ENCODE results near the gene DRD2.

Gene DRD2

GRCh38 chr11:113411536-113411935 lies 63.7 kb downstream of the DRD2 start:
- no peak for TF ChIP-seq CTCF (IDR thresholded peaks at IDR 0.05)
- no peak overlapping the region for H3K27ac ChIP-seq
- no peak for DNase-seq (ENCODE audit: low spot score)
- H3K4me3 ChIP-seq: no peak overlapping the region

DNA sequence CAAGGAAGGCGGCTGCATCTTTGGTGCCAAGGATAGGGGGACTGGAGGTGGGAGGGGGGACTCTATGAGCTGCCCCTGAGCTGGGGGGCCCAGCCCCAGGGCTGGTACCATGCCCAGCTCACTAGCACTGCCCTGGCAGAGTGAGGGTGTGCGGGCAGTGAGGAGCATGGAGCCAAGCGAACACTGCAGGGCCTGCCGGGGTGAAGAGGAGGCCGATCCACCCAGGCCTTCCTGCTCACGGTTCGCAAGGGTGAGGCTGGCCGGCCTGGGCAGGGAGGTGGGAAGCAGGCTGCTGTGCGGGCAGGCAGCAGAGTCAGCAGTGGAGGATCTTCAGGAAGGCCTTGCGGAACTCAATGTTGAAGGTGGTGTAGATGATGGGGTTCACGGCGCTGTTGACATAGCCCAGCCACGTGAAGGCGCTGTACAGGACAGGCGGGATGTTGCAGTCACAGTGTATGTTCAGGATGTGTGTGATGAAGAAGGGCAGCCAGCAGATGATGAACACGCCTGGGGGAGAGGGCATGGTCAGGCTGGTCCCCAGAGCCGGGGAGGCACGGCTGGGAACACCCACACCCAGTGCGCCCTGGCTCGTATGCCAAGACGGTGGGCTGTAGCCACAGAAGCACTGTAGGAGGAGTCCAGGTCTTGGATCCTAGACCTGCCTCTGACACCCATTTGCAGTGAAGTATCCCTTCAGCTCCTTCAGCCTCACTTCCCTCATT lies 64.6 kb downstream of the DRD2 start:
- Histone ChIP-seq H3K27ac (no peak overlapping the region), H3K4me3 (no peak overlapping the region)
- no peak for DNase-seq (ENCODE audit: low spot score)
- no peak for TF ChIP-seq CTCF (IDR thresholded peaks at IDR 0.05)

GRCh38 chr11:113409526-113409925 lies 65.7 kb downstream of the DRD2 start:
- no peak overlapping the region for H3K27ac ChIP-seq
- no peak overlapping the region for H3K4me3 ChIP-seq
- DNase-seq (ENCODE audit: low spot score): no peak
- TF ChIP-seq CTCF (IDR thresholded peaks at IDR 0.05): no peak

GRCh38 chr11:113408887-113409286 lies 66.3 kb downstream of the DRD2 start:
- Histone ChIP-seq H3K4me3 (no peak overlapping the region), H3K27ac (no peak overlapping the region)
- DNase-seq (ENCODE audit: low spot score): no peak
- TF ChIP-seq CTCF (IDR thresholded peaks at IDR 0.05): no peak

GRCh38 chr11:113408206-113408605 lies 67.0 kb downstream of the DRD2 start:
- TF ChIP-seq CTCF (IDR thresholded peaks at IDR 0.05): no peak
- H3K27ac ChIP-seq: no peak overlapping the region
- no peak for DNase-seq (ENCODE audit: low spot score)
- no peak overlapping the region for H3K4me3 ChIP-seq

DNA sequence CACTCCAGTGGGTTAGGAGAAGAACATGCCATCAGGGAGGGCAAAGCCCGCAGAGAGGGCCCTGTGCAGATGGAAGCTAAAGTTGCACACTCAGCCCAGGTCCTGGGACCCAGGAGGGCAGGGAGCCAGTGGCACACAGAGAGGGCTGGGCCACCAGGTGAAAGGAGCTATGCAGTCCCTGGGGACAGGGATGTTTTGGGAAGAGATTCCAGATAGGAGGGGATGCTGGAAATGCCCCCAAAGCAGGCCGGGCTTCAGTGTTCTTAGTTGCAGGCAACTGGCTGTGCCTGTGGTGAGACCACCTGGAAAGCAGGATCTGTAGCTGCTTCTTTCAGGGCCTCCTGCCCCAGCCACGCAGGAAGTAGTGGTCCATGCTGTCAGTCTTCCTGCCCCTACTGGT lies 68.0 kb downstream of the DRD2 start:
- H3K27ac ChIP-seq: no peak overlapping the region
- DNase-seq (ENCODE audit: low spot score): no peak
- TF ChIP-seq CTCF (IDR thresholded peaks at IDR 0.05): no peak

GRCh38 chr11:113405724-113406478 lies 69.3 kb downstream of the DRD2 start:
- TF ChIP-seq CTCF (IDR thresholded peaks at IDR 0.05): no peak
- no peak for DNase-seq (ENCODE audit: low spot score)
- Histone ChIP-seq H3K4me3 (no peak overlapping the region), H3K27ac (no peak overlapping the region)

More for the DNA sequence above, 68.0 kb downstream of the DRD2 start:
- no peak overlapping the region for H3K4me3 ChIP-seq
